Esophagus mucosa (tissue), 1 donor: ENCODE data around the gene OR10J1. TPM values are rescaled to one million over a fixed set of nuclear protein-coding genes. Genes with fewer than 3 reads are reported as not detected.

ENCODE experiments used
- total RNA-seq: library from RNA; stranded (reverse); gene quantifications from one replicate; pipeline ENCODE4 v1.2.4, GENCODE V29; 2023
- donor health status: DM: yes; HTN: yes; CAD: no.

Gene OR10J1
- total RNA-seq, 1 donor from 2014 or later, result not detected

Other genes with a start within 250 kb of the OR10J1 start
- gene ACKR1, start 234.8 kb upstream of the OR10J1 start, total RNA-seq, result 17.6 TPM
- 0.16 TPM for gene FCER1A, start 137.4 kb upstream of the OR10J1 start, total RNA-seq
- not detected for gene OR10J4, start 7.5 kb upstream of the OR10J1 start, total RNA-seq
- not detected for gene OR10J5, start 96.3 kb downstream of the OR10J1 start, total RNA-seq
- gene APCS, start 148.1 kb downstream of the OR10J1 start, total RNA-seq, result not detected